IMR-90 (cell line): ENCODE data around the gene AP4B1. TPM values are rescaled to one million over a fixed set of nuclear protein-coding genes. Genes with fewer than 3 reads are reported as not detected.

Experiments
- ATAC-seq: fragments of 200-7000 bp; cut with Tn5 transposase; 2 replicates; pipeline ENCODE4 v1.9.1; 2020; ENCODE audit warnings: low read depth, mild to moderate bottlenecking, moderate library complexity
- BruUV-seq: library from RNA; stranded (reverse); fragments of 400-500 nt; replicated peaks from 2 replicates; lab custom pipeline; 2021; lab: Mats Ljungman, UMichigan
- CTCF ChIA-PET: fragments of 300-600 bp; formaldehyde crosslinking; extraction: SDS; loops from one replicate; lab custom pipeline; 2021; ENCODE audit warnings: antibody characterized with exemption; lab: Yijun Ruan, JAX
- POLR2A ChIA-PET: fragments of 300-600 bp; sonication (Branson Sonifier 250); formaldehyde crosslinking; loops from one replicate; lab custom pipeline; 2022; ENCODE audit warnings: antibody characterized with exemption; ENCODE audit not compliant: unreplicated experiment; lab: Charles Lee
- DNase-seq: peaks from one replicate; pipeline ENCODE4 v3.0.0; 2013
- H2AFZ ChIP-seq: replicated peaks from 2 replicates; pipeline ENCODE3; 2013; ENCODE audit warnings: low read length, mild to moderate bottlenecking; ENCODE audit not compliant: poor library complexity
- H2AK5ac ChIP-seq: 2 replicates; pipeline ENCODE4 v1.6.1; 2013; ENCODE audit warnings: low read depth, low read length, inconsistent platforms
- H2AK9ac ChIP-seq: replicated peaks from 2 replicates; pipeline ENCODE3; 2013; ENCODE audit warnings: mild to moderate bottlenecking, low read depth, low read length, moderate library complexity; ENCODE audit not compliant: poor library complexity
- H2BK120ac ChIP-seq: 2 replicates; pipeline ENCODE4 v1.6.1; 2013; ENCODE audit warnings: low read depth, low read length, inconsistent platforms
- H2BK15ac ChIP-seq: 3 replicates; pipeline ENCODE4 v1.6.1; 2013; ENCODE audit warnings: low read depth, low read length, inconsistent platforms
- H2BK20ac ChIP-seq: 2 replicates; pipeline ENCODE4 v1.6.1; 2013; ENCODE audit warnings: low read depth, mild to moderate bottlenecking, inconsistent platforms, low read length, moderate library complexity
- H2BK5ac ChIP-seq: 2 replicates; pipeline ENCODE4 v1.6.1; 2013; ENCODE audit warnings: mild to moderate bottlenecking, low read depth, low read length, inconsistent platforms; ENCODE audit not compliant: poor library complexity, severe bottlenecking
- H3K14ac ChIP-seq: replicated peaks from 2 replicates; pipeline ENCODE4 v1.6.1; 2013; ENCODE audit warnings: low read depth, low read length, inconsistent platforms
- H3K18ac ChIP-seq: 2 replicates; pipeline ENCODE4 v1.6.1; 2013; ENCODE audit warnings: low read depth, low read length, control low read depth
- H3K23ac ChIP-seq: 2 replicates; pipeline ENCODE4 v1.6.1; 2013; ENCODE audit warnings: low read depth, low read length, inconsistent platforms
- H3K27ac ChIP-seq: 2 replicates; pipeline ENCODE4 v1.5.1; 2013; ENCODE audit warnings: mild to moderate bottlenecking, control low read depth, low read length; ENCODE audit not compliant: insufficient read depth
- H3K27me3 ChIP-seq: 2 replicates; pipeline ENCODE4 v1.6.1; 2013; ENCODE audit warnings: low read length; ENCODE audit not compliant: control insufficient read depth, insufficient read depth
- H3K36me3 ChIP-seq: 2 replicates; pipeline ENCODE4 v1.6.1; 2013; ENCODE audit warnings: low read length, mixed read lengths; ENCODE audit not compliant: control insufficient read depth, insufficient read depth
- H3K4ac ChIP-seq: 2 replicates; pipeline ENCODE4 v1.6.1; 2013; ENCODE audit warnings: low read depth, low read length, inconsistent platforms
- H3K4me1 ChIP-seq: 2 replicates; pipeline ENCODE4 v1.6.1; 2013; ENCODE audit warnings: low read length, mixed read lengths; ENCODE audit not compliant: control insufficient read depth, insufficient read depth
- H3K4me2 ChIP-seq: 2 replicates; pipeline ENCODE4 v1.6.1; 2013; ENCODE audit warnings: low read depth, mild to moderate bottlenecking, control low read depth, low read length, moderate library complexity
- H3K4me3 ChIP-seq: 2 replicates; pipeline ENCODE4 v1.5.1; 2013; ENCODE audit warnings: low read depth, mild to moderate bottlenecking, control low read depth, low read length, moderate library complexity; ENCODE audit not compliant: insufficient read depth
- H3K56ac ChIP-seq: 2 replicates; pipeline ENCODE4 v1.6.1; 2013; ENCODE audit warnings: low read length, inconsistent platforms; ENCODE audit not compliant: insufficient read depth; ENCODE audit errors: extremely low read depth
- H3K79me1 ChIP-seq, 2 experiments: 2 replicates each; pipeline ENCODE4 v1.6.1; 2013; ENCODE audit warnings: low read length in 2 of 2, inconsistent platforms in 1 of 2, low read depth in 1 of 2
- H3K9ac ChIP-seq: 2 replicates; pipeline ENCODE4 v1.6.1; 2013; ENCODE audit warnings: low read depth, low read length, control low read depth
- H3K9me1 ChIP-seq: 2 replicates; pipeline ENCODE4 v1.6.1; 2013; ENCODE audit warnings: low read length, inconsistent platforms; ENCODE audit not compliant: insufficient read depth
- H3K9me3 ChIP-seq: 2 replicates; pipeline ENCODE4 v1.6.1; 2013; ENCODE audit warnings: low read length; ENCODE audit not compliant: control insufficient read depth, insufficient read depth
- H4K20me1 ChIP-seq: 2 replicates; pipeline ENCODE4 v1.6.1; 2013; ENCODE audit warnings: low read length, inconsistent platforms; ENCODE audit not compliant: insufficient read depth
- H4K5ac ChIP-seq: 2 replicates; pipeline ENCODE4 v1.6.1; 2013; ENCODE audit warnings: mild to moderate bottlenecking, low read depth, low read length, control low read depth
- H4K8ac ChIP-seq, 2 experiments: 2 replicates each; pipeline ENCODE4 v1.6.1; 2013; ENCODE audit warnings: low read depth in 2 of 2, low read length in 2 of 2, control low read depth in 1 of 2, inconsistent platforms in 1 of 2
- H4K91ac ChIP-seq: 2 replicates; pipeline ENCODE4 v1.6.1; 2013; ENCODE audit warnings: low read depth, low read length, inconsistent platforms; ENCODE audit not compliant: insufficient read depth
- BHLHE40 ChIP-seq: fragments of 150-350 bp; IDR thresholded peaks from 2 replicates; pipeline ENCODE4 v1.6.1; 2016; ENCODE audit warnings: mild to moderate bottlenecking, low read depth, low read length
- CEBPB ChIP-seq: IDR thresholded peaks from 2 replicates; pipeline ENCODE4 v1.6.1; 2012; ENCODE audit warnings: low read depth, low read length, improper control_type of control experiment
- MXI1 ChIP-seq: IDR thresholded peaks from 2 replicates; pipeline ENCODE4 v1.6.1; 2012; ENCODE audit warnings: low read depth, mild to moderate bottlenecking, low read length, moderate library complexity, borderline replicate concordance
- RFX5 ChIP-seq: IDR thresholded peaks from 2 replicates; pipeline ENCODE4 v1.8.0; 2012; ENCODE audit warnings: low read depth, mild to moderate bottlenecking, low read length, moderate library complexity
- WGBS, 2 experiments: methylation state at CpG; one replicate each; pipeline versions ENCODE4 v1.1.5 to v1.1.7; 2013; ENCODE audit warnings: missing lambda C conversion rate in 2 of 2; ENCODE audit not compliant: insufficient read length in 1 of 2; ENCODE audit errors: extremely low coverage in 2 of 2; 5-methylcytosine and 5-hydroxymethylcytosine counted together
- dilution Hi-C: fragments of 300-500 bp; cut with HindIII; formaldehyde crosslinking; loops from one replicate; pipeline ENCODE4 v1.14.3; 2018; ENCODE audit warnings: low sequenced_read_pairs; ENCODE audit not compliant: unreplicated experiment
- in situ Hi-C: fragments of 300-500 bp; cut with MboI; formaldehyde crosslinking; loops from 3 replicates; pipeline ENCODE4 v1.14.3; 2019; ENCODE audit warnings: low sequenced_read_pairs, inconsistent platforms, mixed read lengths
- intact Hi-C: fragments of 100-400 bp; cut with micrococcal nuclease; formaldehyde crosslinking; loops from 2 replicates; pipeline ENCODE4 v1.10.0; 2022
- polyA plus RNA-seq, 3 experiments: library from polyadenylated mRNA; depleted of rRNA; stranded (reverse); fragments of >200 nt; gene quantifications; 2 replicates each; pipeline ENCODE4 v1.2.3, GENCODE V29; 2012; ENCODE audit warnings: low replicate concordance in 1 of 3
- total RNA-seq: library from RNA; depleted of rRNA; stranded (reverse); fragments of >200 nt; gene quantifications from 2 replicates; pipeline ENCODE4 v1.2.3, GENCODE V29; 2012

Gene AP4B1
- total and polyA plus RNA-seq, 2 of the 4 experiments (the other 2 are of a cell fraction) = 15.6 to 18.1 TPM

GRCh38 chr1:113871597-113872113, 32.9 kb downstream of the AP4B1 start, which contains the start of gene PTPN22:
TSS of gene PTPN22 (minus strand) at chr1:113871712.
- Histone ChIP-seq H4K8ac (peak within 1 kb of the TSS in 1 of 2 experiments; percentile 36; a peak in 1 of 4 replicates), H3K4me1 (peaks cover 6% of the 10 kb centered on the region; the same call in 1 of the 2 replicates), H3K9ac (no peak within 1 kb of the TSS), H3K56ac (no peak within 1 kb of the TSS), H2BK5ac (no peak within 1 kb of the TSS), H3K4me3 (no peak within 1 kb of the TSS), H2AK9ac (no peak within 1 kb of the TSS), H3K23ac (peak within 1 kb of the TSS; percentile 39), H3K9me3 (no peaks in the 10 kb centered on the region), H2BK15ac (peak within 1 kb of the TSS; percentile 18; the same call in 1 of the 3 replicates), H2AK5ac (no peak within 1 kb of the TSS), H3K9me1 (peaks cover 3% of the 10 kb centered on the region; the same call in 1 of the 2 replicates), H4K5ac (no peak within 1 kb of the TSS), H3K4ac (0 out of 2 replicates have a peak within 1 kb of the TSS, but pooled peaks have one; percentile 2), H3K18ac (no peak within 1 kb of the TSS; the same call in 1 of the 2 replicates), H2BK20ac (no peak within 1 kb of the TSS), H2AFZ (peak within 1 kb of the TSS; percentile 63), H4K91ac (peak within 1 kb of the TSS; percentile 19; the same call in 1 of the 2 replicates), H2BK120ac (no peak within 1 kb of the TSS), H3K4me2 (peak within 1 kb of the TSS; percentile 2; the same call in 1 of the 2 replicates), H3K27me3 (no peaks in the 10 kb centered on the region), H4K20me1 (no peaks in the 10 kb centered on the region), H3K14ac (0 out of 2 replicates have a peak within 1 kb of the TSS, but pooled peaks have one; percentile 20), H3K27ac (no peak within 1 kb of the TSS), H3K79me1 (no peaks in the 10 kb centered on the region), H3K36me3 (no peaks in the 10 kb centered on the region)
- dilution Hi-C loops = no loop called here
- DNase-seq = peak; percentile 83
- peak; percentile 84 for ATAC-seq
- TF ChIP-seq RFX5 (no peak), BHLHE40 (peak; percentile 40; the same call in 1 of the 2 replicates), MXI1 (no peak), CEBPB (peak; percentile 11; the same call in 1 of the 2 replicates)
- 0% methylated on average over 1 of the region's 4 CpGs; no CpG with 5 or more reads in 1 of the 2 experiments for WGBS, 2 experiments
- BruUV-seq = no TSS peak
- in situ Hi-C loops = loop anchor here (25.0 kb wide), 1 partner anchor 416 kb away; no protein-coding TSS in a partner anchor
- intact Hi-C loops = no loop called here
- POLR2A ChIA-PET = no interaction called here
- CTCF ChIA-PET = no interaction called here
